ENCODE data around the gene CCDC93. TPM values are rescaled to one million over a fixed set of nuclear protein-coding genes. Genes with fewer than 3 reads are reported as not detected.

The CCDC93 gene
- total RNA-seq, 2 experiments from 2014 or later = 22.9 to 25.5 TPM

Other genes starting within 250 kb of the CCDC93 start
- gene DDX18, start 199.4 kb downstream of the CCDC93 start, total RNA-seq = 100 to 1,000 TPM; 170 to 180 TPM
- 10 to 100 TPM; 31.8 to 35.3 TPM for gene INSIG2, start 74.4 kb upstream of the CCDC93 start, total RNA-seq

Measured in activated naive CD8-positive, alpha-beta T cell treated with anti-CD3 and anti-CD28 coated beads for 36 hours (primary cell).